Glutamatergic neuron (in vitro differentiated cells): ENCODE data around the gene ZNRF1. TPM values are rescaled to one million over a fixed set of nuclear protein-coding genes. Genes with fewer than 3 reads are reported as not detected.

Source experiments
- DNase-seq: peaks from one replicate; pipeline ENCODE4 v3.0.0; 2022
- H3K27ac Mint-ChIP-seq: one replicate; pipeline ENCODE4 v1.8.0; 2020; ENCODE audit warnings: mild to moderate bottlenecking, mixed read lengths, inconsistent platforms; ENCODE audit not compliant: unreplicated experiment
- H3K27me3 Mint-ChIP-seq: one replicate; pipeline ENCODE4 v1.8.0; 2020; ENCODE audit warnings: mild to moderate bottlenecking, moderate library complexity, mixed read lengths, inconsistent platforms; ENCODE audit not compliant: unreplicated experiment
- H3K36me3 Mint-ChIP-seq: one replicate; pipeline ENCODE4 v1.8.0; 2020; ENCODE audit warnings: mild to moderate bottlenecking, mixed read lengths, inconsistent platforms; ENCODE audit not compliant: unreplicated experiment
- H3K4me1 Mint-ChIP-seq: one replicate; pipeline ENCODE4 v1.8.0; 2020; ENCODE audit warnings: mild to moderate bottlenecking, low read depth, mixed read lengths, inconsistent platforms; ENCODE audit not compliant: unreplicated experiment
- H3K4me3 Mint-ChIP-seq: one replicate; pipeline ENCODE4 v1.8.0; 2020; ENCODE audit warnings: mild to moderate bottlenecking, mixed read lengths, inconsistent platforms; ENCODE audit not compliant: unreplicated experiment
- H3K9me3 Mint-ChIP-seq: one replicate; pipeline ENCODE4 v1.8.0; 2020; ENCODE audit warnings: mild to moderate bottlenecking, moderate library complexity, mixed read lengths, inconsistent platforms; ENCODE audit not compliant: unreplicated experiment
- CTCF ChIP-seq: fragments of 200-600 bp; sonication (generic); IDR thresholded peaks from one replicate; pipeline ENCODE4 v1.5.0; 2021; ENCODE audit not compliant: partially characterized antibody, unreplicated experiment
- total RNA-seq: library from RNA; stranded (reverse); fragmentation: NEBNext Ultra II Directional; extraction: Animal tissue kit (Norgen Biotek cat#: 25700); gene quantifications from one replicate; pipeline ENCODE4 v1.2.1, GENCODE V29; 2021; ENCODE audit not compliant: unreplicated experiment

Gene ZNRF1
- total RNA-seq, 1 donor from 2014 or later, result 55.3 TPM

GRCh38 chr16:75138636-75139035 lies 139.8 kb downstream of the ZNRF1 start:
- Mint-ChIP-seq H3K9me3 (no peaks in the 10 kb centered on the region), H3K4me1 (no peaks in the 10 kb centered on the region), H3K27me3 (peaks cover 2% of the 10 kb centered on the region), H3K4me3 (no peak overlapping the region), H3K36me3 (no peaks in the 10 kb centered on the region), H3K27ac (no peak overlapping the region)
- no peak for TF ChIP-seq CTCF
- DNase-seq, result no peak

- no peaks in the 10 kb centered on the region for H3K9me3 Mint-ChIP-seq
- no peak for TF ChIP-seq CTCF
- no peak overlapping the region for H3K27ac Mint-ChIP-seq
- H3K36me3 Mint-ChIP-seq, result no peaks in the 10 kb centered on the region
- H3K27me3 Mint-ChIP-seq, result peaks cover 2% of the 10 kb centered on the region
- no peaks in the 10 kb centered on the region for H3K4me1 Mint-ChIP-seq
- no peak overlapping the region for H3K4me3 Mint-ChIP-seq
- no peak for DNase-seq
Observed at GRCh38 chr16:75139498-75139897, 140.7 kb downstream of the ZNRF1 start.

GRCh38 chr16:75143941-75144340 lies 145.1 kb downstream of the ZNRF1 start:
- Mint-ChIP-seq H3K36me3 (no peaks in the 10 kb centered on the region), H3K9me3 (no peaks in the 10 kb centered on the region), H3K27me3 (peaks cover 2% of the 10 kb centered on the region), H3K27ac (no peak overlapping the region), H3K4me3 (no peak overlapping the region), H3K4me1 (no peaks in the 10 kb centered on the region)
- no peak for DNase-seq
- no peak for TF ChIP-seq CTCF

- Mint-ChIP-seq H3K36me3 (peaks cover 26% of the 10 kb centered on the region), H3K4me3 (peak overlapping the region; percentile 79), H3K9me3 (peaks cover 9% of the 10 kb centered on the region), H3K27me3 (no peaks in the 10 kb centered on the region), H3K4me1 (no peaks in the 10 kb centered on the region), H3K27ac (peak overlapping the region; percentile 59)
- DNase-seq, result no peak
- TF ChIP-seq CTCF, result no peak
Observed at GRCh38 chr16:75147968-75148310, 149.1 kb downstream of the ZNRF1 start.

GRCh38 chr16:75148311-75149195 lies 149.7 kb downstream of the ZNRF1 start, which contains the start of gene ZFP1:
ZFP1 (plus strand) TSS chr16:75148524; CDS start chr16:75152952, 4,428 bp downstream.
- Mint-ChIP-seq H3K36me3 (peaks cover 30% of the 10 kb centered on the region), H3K4me3 (peak within 1 kb of the TSS; percentile 97), H3K27ac (peak within 1 kb of the TSS; percentile 89), H3K9me3 (peaks cover 9% of the 10 kb centered on the region), H3K4me1 (no peaks in the 10 kb centered on the region), H3K27me3 (no peaks in the 10 kb centered on the region)
- no peak for TF ChIP-seq CTCF
- DNase-seq, result peak; percentile 97
